ENCODE results near the gene GFER.

DNA sequence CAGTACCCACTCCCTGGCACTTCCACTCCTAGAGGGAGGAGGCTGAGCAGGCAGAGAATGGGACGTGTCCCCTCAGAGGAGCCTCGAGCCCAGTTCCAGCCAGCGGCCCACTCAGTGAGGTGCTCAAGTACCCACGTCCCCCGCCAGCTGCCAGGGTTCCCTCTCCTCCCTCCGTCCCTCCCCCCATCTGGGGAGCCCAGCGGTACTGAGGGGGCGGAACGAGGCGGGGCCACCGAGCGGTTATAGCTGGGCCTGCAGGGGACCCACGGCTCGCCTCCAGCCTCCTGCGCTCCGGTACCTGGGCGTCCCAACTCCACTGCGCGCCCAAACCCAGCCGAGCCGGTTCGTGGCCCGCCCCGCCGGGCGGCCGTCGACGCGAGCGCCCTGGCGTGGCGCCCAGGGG is 35.5 kb downstream of the GFER start, which contains the start of gene NPW:
- no peak for TF ChIP-seq EP300 (IDR thresholded peaks at IDR 0.05)
- TF ChIP-seq, protein P1, sequence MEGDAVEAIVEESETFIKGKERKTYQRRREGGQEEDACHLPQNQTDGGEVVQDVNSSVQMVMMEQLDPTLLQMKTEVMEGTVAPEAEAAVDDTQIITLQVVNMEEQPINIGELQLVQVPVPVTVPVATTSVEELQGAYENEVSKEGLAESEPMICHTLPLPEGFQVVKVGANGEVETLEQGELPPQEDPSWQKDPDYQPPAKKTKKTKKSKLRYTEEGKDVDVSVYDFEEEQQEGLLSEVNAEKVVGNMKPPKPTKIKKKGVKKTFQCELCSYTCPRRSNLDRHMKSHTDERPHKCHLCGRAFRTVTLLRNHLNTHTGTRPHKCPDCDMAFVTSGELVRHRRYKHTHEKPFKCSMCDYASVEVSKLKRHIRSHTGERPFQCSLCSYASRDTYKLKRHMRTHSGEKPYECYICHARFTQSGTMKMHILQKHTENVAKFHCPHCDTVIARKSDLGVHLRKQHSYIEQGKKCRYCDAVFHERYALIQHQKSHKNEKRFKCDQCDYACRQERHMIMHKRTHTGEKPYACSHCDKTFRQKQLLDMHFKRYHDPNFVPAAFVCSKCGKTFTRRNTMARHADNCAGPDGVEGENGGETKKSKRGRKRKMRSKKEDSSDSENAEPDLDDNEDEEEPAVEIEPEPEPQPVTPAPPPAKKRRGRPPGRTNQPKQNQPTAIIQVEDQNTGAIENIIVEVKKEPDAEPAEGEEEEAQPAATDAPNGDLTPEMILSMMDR (IDR thresholded peaks at IDR 0.05) = no peak
- no peak for TF ChIP-seq POLR2A (IDR thresholded peaks at IDR 0.05)

Measured in tibial nerve (tissue), 4 donors.